AG20443 (cell line): ENCODE data around the gene KRTAP15-1.

ENCODE experiments used
- DNase-seq: peaks from one replicate; pipeline ENCODE4 v3.0.0; 2012; ENCODE audit warnings: low spot score, mixed read lengths

KRTAP15-1 gene

DNA sequence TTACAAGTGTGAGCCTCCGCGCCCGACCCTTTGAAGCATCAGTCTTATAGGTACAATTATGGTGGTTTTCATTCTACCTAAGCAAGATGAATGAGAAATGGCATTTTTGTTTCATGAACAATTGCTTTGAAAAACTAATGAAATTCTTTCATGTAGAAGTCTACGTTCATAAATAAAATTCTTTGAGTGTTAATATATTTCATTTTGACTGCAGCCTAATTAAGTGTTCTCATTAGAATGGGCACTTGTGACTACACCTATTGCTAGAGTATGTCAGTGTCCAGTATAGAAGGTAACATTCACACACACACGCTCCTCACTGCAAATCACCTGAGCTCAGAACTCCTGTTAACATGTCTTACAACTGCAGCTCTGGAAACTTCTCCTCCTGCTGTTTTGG lies at the start of gene KRTAP15-1:
KRTAP15-1 (plus strand) TSS at position 301 of the 400 bp plus-strand sequence; CDS start at position 354, 53 bp downstream.
- DNase-seq = no peak

DNA sequence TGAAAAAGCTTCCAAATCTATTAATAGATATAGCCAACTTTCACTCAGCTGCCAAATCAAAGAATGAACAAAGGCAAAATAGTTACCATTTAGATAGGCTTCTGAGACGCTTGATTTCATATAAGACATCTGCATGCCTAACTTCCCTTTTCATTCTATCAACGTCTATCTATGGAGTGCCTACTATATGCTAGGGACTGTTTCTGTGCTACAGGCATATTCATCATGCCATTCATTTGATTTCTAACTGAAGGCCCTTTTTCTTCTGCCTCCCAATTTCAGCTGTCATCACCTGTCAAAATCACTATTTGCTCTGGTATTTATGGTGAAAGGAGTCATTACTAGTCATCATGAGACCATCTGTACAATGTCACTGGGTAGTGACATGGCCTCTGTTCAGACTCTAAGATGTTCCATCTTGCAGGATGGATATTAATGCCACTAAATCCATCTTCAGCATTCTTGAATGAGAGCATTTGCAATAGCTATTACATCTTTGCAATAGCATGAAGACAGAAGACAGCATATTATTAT lies 48.5 kb upstream of the KRTAP15-1 start:
- DNase-seq = no peak

DNA sequence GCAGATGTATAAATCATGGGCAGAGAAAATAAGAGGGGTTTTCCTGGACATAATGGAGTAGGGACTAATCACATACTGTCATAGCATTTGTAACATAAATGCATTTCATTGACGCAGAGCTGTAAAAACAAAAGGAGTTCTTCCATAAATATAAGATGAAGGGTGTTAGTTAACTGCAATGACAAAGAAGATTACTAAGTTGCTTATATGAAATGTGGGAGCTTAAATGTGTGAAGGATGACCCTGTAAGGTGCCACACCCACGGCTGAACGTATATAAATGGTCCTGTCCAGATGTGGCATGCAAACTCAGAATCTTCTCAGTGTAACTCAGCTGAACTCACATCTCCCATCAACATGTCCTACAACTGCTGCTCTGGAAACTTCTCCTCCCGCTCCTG lies 44.3 kb upstream of the KRTAP15-1 start, which contains the start of gene KRTAP13-1:
KRTAP13-1 (plus strand) TSS at position 301 of the 400 bp plus-strand sequence; CDS start at position 357, 56 bp downstream.
- no peak for DNase-seq

DNA sequence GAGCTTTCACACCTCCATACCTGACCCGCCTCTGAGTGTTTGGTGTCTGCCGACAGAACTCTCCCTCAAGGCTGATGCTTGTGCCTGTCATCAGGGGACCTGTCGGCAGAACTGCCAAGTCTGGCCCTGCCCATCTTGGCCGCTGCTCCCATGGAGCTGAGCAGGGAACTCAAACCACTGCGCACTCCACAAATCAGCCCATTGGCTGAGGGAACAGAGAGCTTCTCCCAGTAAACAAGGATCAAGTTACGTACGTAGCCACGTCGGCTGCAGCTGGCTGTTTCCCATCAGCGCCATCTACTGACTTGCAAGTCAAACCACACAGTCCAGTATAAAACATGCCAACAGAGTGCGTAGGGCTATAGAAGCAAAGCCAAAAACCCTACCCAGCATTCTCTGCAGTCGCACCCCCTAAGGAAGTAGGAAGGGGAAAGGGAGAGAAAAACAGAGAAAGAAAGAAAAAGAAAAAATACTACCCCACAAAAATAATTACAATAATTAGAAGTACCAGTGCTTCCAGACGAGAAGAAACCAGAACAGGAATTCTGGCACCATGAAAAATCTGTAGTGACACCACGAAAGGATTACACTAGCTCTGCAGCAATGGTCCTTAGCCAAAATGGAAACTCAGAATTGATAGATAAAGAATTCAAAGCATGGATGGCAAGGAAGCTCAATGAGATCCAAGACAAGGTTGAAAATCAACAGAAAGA lies 31.1 kb upstream of the KRTAP15-1 start:
- peak; percentile 3 for DNase-seq

- DNase-seq = no peak
Observed at GRCh38 chr21:30415993-30416392, 24.1 kb upstream of the KRTAP15-1 start.

DNA sequence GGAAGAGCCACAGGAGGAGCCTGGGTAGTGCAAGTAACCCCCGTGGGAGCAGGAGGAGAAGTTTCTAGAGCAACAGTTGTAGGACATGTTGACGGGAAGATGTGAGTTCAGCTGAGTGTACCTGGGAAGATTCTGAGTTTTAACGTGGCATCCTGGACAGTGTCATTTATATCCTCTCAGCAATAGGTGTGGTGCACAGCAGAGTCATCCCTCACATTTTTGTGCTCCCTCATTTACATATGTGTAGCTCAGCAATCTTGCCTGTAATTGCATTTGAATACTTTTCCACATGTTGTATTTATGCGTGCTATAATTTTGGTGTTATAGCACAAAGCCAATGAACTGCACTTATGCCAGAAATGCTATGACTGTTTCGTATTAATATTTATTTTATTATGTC lies 14.2 kb upstream of the KRTAP15-1 start, which contains the start of gene KRTAP13-3:
KRTAP13-3 (minus strand) TSS at position 101 of the 400 bp plus-strand sequence; CDS start at position 87, 14 bp downstream.
- DNase-seq = no peak

DNA sequence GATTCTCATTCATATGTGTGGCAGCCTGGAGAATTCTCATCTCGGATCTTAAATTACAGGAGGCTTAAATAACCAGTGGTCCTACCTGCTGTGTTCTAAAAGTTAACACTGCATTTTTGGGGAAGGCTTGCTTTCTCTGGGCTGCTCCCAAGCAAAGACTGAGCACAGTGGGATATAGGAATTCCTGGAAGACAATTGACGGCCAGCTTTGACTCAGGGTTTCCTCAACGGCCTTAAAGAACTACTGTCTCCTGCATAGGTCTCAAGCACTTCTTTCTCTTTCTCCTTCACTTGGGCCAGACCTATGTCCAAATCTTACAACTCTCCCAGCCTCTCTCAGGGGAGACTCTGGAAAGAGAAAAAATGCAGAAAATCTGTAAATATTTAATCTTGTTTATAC lies 13.3 kb upstream of the KRTAP15-1 start:
- no peak for DNase-seq

GRCh38 chr21:30430170-30430655 lies 9.9 kb upstream of the KRTAP15-1 start, which contains the start of gene KRTAP13-4:
TSS of gene KRTAP13-4 (plus strand) at chr21:30430220. CDS start at chr21:30430276, 56 bp downstream.
- no peak for DNase-seq

DNA sequence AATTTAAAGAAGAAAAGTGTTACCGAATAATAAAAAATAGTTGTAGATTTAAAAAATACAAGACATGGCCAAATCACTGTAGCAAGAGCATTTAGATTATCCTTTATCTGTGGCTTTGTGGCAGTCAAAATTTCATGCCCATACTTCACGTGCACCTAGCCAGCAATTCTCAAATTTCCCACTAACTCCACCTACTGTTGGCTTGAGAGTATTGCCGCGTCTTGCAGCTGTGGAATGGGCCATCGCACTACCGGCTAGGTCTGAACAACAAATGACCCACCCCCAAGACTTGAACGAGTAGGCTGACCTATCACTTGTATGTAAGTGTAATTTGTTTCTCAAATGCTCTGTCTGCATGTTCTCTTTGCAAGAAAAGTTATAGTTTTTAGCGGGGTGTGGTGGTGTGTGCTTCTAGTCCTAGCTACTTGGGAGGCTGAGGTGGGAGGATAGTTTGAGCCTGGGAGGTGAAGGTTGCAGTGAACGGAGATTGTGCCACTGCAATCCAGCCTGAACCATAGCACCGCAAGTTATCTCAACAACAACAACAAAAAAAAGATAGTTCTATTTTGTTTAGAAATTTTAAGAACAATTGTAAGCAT lies 5.9 kb upstream of the KRTAP15-1 start:
- peak; percentile 6 for DNase-seq

DNA sequence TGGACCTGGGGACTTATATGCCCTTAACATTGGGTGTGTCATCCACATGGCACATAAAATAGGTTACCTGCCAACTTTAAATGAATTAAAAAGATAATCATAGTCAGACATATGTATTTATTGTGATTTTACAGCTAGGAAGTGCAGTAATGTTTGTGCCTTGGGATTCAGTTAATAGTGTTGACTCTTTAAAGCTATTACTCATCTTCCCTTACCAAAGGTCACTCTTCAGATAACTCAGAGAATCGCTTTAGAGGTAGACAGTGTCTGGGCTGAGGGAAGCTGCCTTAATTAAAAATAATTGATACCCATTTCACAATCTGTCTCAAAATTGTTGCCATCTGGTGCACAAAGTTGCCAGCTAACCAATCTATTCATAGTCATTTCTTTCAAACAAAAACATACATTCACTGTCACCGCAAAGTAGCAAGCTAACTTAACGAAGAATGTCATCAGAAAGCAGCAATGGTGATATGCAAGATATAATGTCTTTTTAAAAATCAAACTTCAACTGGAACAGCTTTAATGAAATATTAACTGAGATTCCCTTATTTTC lies 3.0 kb upstream of the KRTAP15-1 start:
- no peak for DNase-seq

GRCh38 chr21:30443226-30443625 lies 3.2 kb downstream of the KRTAP15-1 start:
- no peak for DNase-seq

- no peak for DNase-seq
Observed at GRCh38 chr21:30444204-30444603, 4.1 kb downstream of the KRTAP15-1 start.

GRCh38 chr21:30447056-30447455 lies 7.0 kb downstream of the KRTAP15-1 start:
- no peak for DNase-seq

GRCh38 chr21:30448514-30448913 lies 8.4 kb downstream of the KRTAP15-1 start:
- DNase-seq = no peak

DNA sequence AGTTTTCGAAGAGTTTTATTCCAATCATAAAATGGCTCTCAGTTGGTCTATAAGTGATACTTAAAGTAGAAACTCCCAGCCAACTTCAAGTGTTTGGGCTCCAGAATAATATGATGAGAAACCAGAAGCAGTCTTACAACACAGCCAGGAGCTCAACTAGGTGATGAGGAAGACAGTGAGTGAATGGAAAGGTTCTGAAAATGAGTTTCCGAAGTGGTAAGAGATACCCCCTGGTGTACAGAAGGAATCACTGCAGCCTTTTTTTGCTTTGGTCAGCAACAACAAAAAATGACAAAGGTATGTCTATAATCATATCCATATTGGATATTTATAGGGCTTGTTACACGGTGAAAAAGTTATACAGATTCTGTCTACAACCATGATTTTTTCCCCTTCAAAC lies 23.6 kb downstream of the KRTAP15-1 start:
- no peak for DNase-seq

DNA sequence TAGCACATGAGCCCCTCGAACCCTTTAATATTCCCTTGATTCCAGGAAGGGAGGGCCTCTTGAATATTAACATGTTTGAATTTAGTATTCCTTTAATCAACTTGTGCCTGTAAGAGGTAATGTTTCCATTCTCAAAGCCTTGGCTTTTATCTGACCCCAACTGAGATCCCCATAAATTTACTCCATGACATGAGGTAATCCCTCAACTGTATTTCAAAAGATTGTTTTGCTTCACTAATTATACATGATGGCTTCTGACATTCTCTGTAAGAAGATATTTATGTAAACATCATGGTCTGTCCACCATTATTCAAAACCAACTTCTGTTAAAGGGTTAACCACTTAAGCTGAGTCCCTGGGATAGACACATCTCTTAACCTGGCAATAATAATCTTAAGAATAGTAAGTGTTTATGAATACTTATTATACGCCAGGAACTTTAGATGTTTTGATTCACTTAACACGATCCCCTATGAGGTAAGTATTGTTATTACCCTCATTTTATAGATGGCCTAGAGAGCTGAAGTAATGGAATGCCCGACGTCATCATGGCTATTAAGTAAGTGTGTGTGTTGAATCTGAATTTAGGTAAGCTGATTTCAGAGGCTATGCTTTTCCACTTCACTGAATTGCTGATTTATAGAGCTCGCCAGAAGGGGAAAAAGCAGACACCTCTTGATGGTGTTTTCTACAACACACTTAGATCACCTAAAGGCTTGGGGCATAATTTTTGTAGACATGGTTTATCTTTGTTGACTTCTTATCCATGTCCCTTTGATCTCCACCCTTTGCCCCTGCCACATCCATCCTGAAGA lies 29.0 kb downstream of the KRTAP15-1 start:
- DNase-seq = no peak

- DNase-seq = no peak
Observed at GRCh38 chr21:30478004-30478403, 37.9 kb downstream of the KRTAP15-1 start.

- DNase-seq = no peak
Observed at GRCh38 chr21:30479259-30479658, 39.2 kb downstream of the KRTAP15-1 start.

DNA sequence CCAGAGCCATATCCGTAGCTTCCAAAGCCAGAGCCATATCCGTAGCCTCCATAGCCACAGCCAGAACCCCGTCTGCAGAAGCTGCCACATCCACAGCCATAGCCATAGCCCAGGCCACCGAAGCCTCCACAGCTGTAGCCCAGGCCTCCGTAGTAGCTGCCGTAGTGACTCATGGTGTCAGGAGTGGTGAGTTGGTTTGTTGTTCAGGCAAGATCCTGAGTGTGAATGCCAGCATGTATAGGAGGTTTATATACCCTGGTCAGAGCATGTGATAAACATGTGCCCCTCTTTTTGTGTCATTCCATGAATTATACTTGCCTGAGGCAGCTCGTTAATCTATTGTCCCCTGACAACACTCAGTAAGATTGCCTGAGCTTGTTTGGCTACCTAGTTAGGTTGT lies 40.1 kb downstream of the KRTAP15-1 start, which contains the start of gene KRTAP19-1:
KRTAP19-1 (minus strand) TSS at position 223 of the 400 bp plus-strand sequence; CDS start at position 173, 50 bp downstream.
- DNase-seq = no peak

- DNase-seq = no peak
Observed at GRCh38 chr21:30482130-30482529, 42.1 kb downstream of the KRTAP15-1 start.

- DNase-seq = no peak
Observed at GRCh38 chr21:30486180-30486579, 46.1 kb downstream of the KRTAP15-1 start.

DNA sequence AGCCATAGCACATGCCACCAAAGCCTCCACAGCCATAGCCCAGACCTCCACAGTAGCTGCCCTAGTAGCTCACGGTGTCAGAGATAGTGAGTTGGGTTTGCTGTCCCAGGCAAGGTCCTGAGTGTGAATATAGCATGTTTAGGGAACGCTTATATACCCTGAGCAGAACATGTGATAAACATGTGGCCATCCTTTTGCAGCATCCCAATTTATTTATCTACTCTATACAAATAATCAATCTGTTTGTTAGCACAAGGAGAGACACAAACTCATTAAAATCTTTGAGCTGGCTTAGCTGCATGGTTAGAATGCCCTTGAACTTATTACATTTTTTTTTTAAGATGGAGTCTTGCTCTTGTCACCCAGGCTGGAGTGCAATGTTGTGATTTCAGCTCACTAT lies 47.3 kb downstream of the KRTAP15-1 start, which contains the start of gene KRTAP19-2:
KRTAP19-2 (minus strand) TSS at position 101 of the 400 bp plus-strand sequence; CDS start at position 13, 88 bp downstream.
- DNase-seq = no peak
